ENCODE data around the gene ALS2CL. TPM values are rescaled to one million over a fixed set of nuclear protein-coding genes. Genes with fewer than 3 reads are reported as not detected.
A peak's percentile ranks its signal among the peaks of the same experiment; 100 is the strongest.

The ALS2CL gene
- total RNA-seq, 4 donors from 2014 or later, result 86.5 to 175 (median 105) TPM

DNA sequence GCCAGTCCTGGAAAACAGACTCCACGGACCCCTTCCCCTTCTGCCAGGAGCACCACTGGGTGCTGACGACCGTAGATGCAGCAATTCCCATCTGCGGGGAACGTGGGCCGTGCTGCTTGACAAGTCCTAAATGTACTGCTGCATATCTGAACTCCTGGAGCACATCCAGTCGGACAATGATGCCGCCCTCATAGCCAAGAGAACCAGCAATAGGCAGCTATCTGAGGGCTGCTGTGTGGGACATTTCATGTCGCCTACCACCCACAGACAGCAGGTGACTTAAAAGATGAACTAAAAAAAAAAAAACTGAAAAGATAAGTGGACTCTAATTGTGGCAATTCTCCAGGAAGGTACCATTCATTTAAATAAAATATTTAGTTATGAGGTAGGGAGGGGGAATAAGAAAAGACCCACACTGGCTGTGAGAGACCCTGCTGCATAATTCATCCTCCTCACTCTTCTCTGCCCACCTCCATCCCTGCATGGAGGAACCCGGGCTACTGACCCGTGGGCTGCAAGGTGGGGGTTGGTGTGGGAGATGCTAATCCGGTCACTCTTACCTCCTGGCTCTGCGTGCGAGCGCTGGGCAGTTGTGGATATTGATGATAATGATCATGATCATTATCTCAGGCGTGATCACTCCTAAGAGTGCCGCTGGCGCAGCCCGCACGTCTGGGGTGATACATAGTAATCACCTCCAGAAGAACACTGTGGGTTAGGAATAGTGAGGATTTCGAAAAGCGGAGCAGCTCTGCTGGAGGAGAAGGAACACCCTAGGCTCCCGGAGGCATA is 28.3 kb downstream of the ALS2CL start:
- peak in 1 of 2 donors; percentile 70 for DNase-seq (ENCODE audit: low spot score in 2 of 2)
- TF ChIP-seq, protein P1, sequence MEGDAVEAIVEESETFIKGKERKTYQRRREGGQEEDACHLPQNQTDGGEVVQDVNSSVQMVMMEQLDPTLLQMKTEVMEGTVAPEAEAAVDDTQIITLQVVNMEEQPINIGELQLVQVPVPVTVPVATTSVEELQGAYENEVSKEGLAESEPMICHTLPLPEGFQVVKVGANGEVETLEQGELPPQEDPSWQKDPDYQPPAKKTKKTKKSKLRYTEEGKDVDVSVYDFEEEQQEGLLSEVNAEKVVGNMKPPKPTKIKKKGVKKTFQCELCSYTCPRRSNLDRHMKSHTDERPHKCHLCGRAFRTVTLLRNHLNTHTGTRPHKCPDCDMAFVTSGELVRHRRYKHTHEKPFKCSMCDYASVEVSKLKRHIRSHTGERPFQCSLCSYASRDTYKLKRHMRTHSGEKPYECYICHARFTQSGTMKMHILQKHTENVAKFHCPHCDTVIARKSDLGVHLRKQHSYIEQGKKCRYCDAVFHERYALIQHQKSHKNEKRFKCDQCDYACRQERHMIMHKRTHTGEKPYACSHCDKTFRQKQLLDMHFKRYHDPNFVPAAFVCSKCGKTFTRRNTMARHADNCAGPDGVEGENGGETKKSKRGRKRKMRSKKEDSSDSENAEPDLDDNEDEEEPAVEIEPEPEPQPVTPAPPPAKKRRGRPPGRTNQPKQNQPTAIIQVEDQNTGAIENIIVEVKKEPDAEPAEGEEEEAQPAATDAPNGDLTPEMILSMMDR (IDR thresholded peaks at IDR 0.05), result no peak
- no peak for TF ChIP-seq POLR2A (IDR thresholded peaks at IDR 0.05)
- no peak overlapping the region for H3K4me3 ChIP-seq (ENCODE audit: low read depth, poor library complexity, severe bottlenecking)
- WGBS, 2 donors, result 72 to 81% methylated on average over 21 to 23 of the region's 23 CpGs
- intact Hi-C loops (cut with DNase I; ENCODE audit: low total_unique reads), result no loop called here

DNA sequence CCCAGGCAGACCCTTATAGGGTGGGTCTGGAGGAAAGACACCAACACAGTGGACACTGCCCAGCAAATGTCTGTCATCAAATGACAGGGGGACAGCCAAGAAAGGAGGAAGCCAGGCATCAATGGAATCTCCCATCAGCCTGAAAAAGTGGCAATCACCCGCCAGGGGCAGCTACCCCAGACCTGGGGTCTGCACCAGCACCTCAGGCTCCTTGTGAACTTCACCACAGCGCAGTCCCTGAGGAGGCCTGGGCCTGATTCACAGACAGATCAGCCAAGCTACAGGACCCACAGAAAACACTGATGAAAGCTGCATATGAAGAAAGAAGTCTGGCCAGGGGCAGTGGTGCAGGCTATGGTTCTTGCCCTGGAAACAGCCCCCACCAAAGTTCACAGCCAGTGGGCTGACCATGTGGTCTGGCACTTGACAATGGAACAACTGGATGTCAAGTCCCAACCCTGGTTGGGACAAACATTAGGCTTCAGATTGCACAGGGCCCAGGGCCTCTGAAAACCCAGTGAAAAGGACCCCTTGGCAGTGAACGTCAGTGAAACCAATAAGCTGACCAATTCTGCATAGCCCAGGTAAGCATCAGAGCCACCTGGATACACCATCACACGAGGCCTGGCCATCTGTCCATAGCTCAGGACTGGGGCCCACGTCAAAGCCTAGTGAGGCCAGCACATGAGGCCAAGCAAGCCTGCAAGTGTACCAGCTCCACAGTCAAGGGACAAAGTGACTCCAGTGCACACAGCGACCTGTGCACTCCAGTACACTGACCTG is 29.1 kb downstream of the ALS2CL start:
- H3K4me3 ChIP-seq (ENCODE audit: low read depth, poor library complexity, severe bottlenecking), result no peak overlapping the region
- intact Hi-C loops (cut with DNase I; ENCODE audit: low total_unique reads), result no loop called here
- TF ChIP-seq, protein P1 (IDR thresholded peaks at IDR 0.05), result no peak
- TF ChIP-seq POLR2A (IDR thresholded peaks at IDR 0.05), result no peak
- 94 to 95% methylated on average over 6 of the region's 6 CpGs for WGBS, 2 donors
- peak; percentile 11 to 79 for DNase-seq (ENCODE audit: low spot score in 2 of 2)

DNA sequence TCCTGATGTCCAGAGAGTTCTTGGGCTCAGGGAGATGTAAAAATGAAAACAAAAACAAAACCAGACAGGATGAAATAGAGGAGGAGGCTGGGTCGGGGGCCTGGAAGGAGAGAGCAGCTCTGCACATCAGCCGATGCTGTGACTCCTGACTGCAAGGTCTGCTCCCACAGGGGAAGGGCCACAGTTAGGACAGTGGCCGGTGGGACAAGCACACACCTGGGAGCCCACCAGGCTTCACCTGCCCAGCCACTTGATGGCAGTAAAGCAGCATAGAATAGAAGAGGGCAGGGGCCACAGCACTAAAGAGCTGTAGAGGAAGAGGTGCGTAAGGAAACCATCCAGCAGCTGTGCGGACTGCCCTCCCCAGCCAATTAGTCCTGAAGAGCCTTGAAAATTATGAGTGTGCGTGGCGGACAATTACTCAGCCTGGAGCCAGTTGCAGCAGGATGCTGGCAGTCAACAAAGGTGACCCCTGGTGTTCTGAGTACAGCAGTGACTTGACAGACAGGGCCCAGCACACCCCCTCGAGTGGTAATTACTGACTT is 29.8 kb downstream of the ALS2CL start:
- WGBS, 2 donors, result 64 to 75% methylated on average over 8 of the region's 8 CpGs
- peak; percentile 13 to 78 for DNase-seq (ENCODE audit: low spot score in 2 of 2)
- TF ChIP-seq POLR2A (IDR thresholded peaks at IDR 0.05), result no peak
- TF ChIP-seq, protein P1 (IDR thresholded peaks at IDR 0.05), result no peak
- H3K4me3 ChIP-seq (ENCODE audit: low read depth, poor library complexity, severe bottlenecking), result no peak overlapping the region
- intact Hi-C loops (cut with DNase I; ENCODE audit: low total_unique reads), result no loop called here

DNA sequence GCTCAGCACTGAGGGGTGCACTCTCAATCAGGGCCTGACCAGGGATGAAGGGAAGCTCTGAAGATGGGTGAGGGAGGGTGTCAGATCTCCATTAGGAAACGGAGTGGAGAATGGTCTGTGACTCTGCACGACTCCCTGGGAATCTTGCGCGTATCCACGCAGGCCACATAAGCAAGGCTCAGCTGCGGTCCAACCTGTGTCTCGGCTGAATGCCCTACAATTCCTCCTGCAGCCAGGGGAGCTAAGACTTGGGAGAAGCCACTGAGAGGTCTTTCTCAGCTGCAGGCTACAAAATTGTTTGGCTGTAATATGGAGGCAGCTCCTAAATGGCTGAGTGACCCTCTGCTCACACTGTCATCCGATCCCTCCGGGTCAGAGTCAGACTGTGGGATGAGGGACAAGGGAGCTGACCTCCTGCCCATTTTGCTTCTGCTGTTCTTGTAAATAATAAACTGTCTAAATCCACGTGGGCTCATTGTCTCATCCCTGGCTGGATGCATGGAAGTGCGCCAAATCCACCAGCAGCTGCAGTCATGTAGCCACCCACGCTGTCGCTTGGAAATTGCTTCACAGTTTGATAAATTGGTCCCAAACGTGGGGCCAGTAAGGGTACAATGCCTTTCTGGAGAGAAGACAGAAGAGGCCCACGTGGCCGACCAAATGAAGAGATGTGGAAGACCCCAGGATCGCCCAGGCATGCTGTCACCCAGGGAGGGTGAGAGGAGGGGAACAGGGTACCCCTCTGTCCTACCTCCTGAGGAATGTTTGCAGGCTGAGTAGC is 30.5 kb downstream of the ALS2CL start:
- intact Hi-C loops (cut with DNase I; ENCODE audit: low total_unique reads), result no loop called here
- 52 to 70% methylated on average over 17 of the region's 17 CpGs for WGBS, 2 donors
- H3K4me3 ChIP-seq (ENCODE audit: low read depth, poor library complexity, severe bottlenecking), result no peak overlapping the region
- peak; percentile 49 to 87 for DNase-seq (ENCODE audit: low spot score in 2 of 2)
- TF ChIP-seq, protein P1 (IDR thresholded peaks at IDR 0.05), result no peak
- TF ChIP-seq POLR2A (IDR thresholded peaks at IDR 0.05), result no peak
